ENCODE data around the gene ADH5. TPM values are rescaled to one million over a fixed set of nuclear protein-coding genes. Genes with fewer than 3 reads are reported as not detected.
"Not testable (repeated sequence)": the region's sequence is repeated elsewhere in the genome, so short reads cannot be mapped to it uniquely, and the experiment has no call there.

The ADH5 gene
- total RNA-seq, 2 experiments from 2014 or later = 50.0 to 88.6 TPM

- CTCF ChIA-PET (ENCODE audit: unreplicated experiment) = no interaction called here
- Histone ChIP-seq H3K27ac (ENCODE audit: low read depth, low read length, poor library complexity, severe bottlenecking) (no peak overlapping the region), H3K9me2 (ENCODE audit: insufficient read depth, low read length) (no peaks in the 10 kb centered on the region), H3K4me2 (ENCODE audit: low read length) (no peak overlapping the region), H3K79me2 (ENCODE audit: insufficient read depth, low read depth, low read length) (peaks cover 34% of the 10 kb centered on the region), H3K9me3 (ENCODE audit: low read length) (no peaks in the 10 kb centered on the region), H3K4me3 (ENCODE audit: low read depth, low read length, poor library complexity, severe bottlenecking) (no peak overlapping the region), H3K4me1 (ENCODE audit: insufficient read depth, low read length, poor library complexity, severe bottlenecking) (peaks cover 13% of the 10 kb centered on the region), H2AFZ (ENCODE audit: low read length) (no peak overlapping the region), H4K20me1 (ENCODE audit: insufficient read depth, low read length) (no peaks in the 10 kb centered on the region), H3K36me3 (ENCODE audit: insufficient read depth, low read length) (peaks cover 60% of the 10 kb centered on the region)
- no peak for DNase-seq (ENCODE audit: low spot score)
- no TSS peak for BruUV-seq (replicated peaks)
- POLR2A ChIA-PET = interaction anchor here (1.5 kb wide), 1 partner anchor 9 kb away, joined by 3 read pairs; no protein-coding TSS in a partner anchor
- intact Hi-C loops (cut with micrococcal nuclease; ENCODE audit: unreplicated experiment) = loop anchor here (10.0 kb wide), 1 partner anchor 940 kb away; the partner anchor contains the start of gene STPG2
- TF ChIP-seq EZH2phosphoT487 (IDR thresholded peaks at IDR 0.05; ENCODE audit: borderline replicate concordance, low read depth, low read length) (no peak), CTCF (conservative IDR thresholded peaks at IDR 0.05; ENCODE audit: low read length) (no peak)
Observed at GRCh38 chr4:99084595-99084994, 4.0 kb downstream of the ADH5 start.

- ChIA-PET POLR2A (no interaction called here), CTCF (ENCODE audit: unreplicated experiment) (no interaction called here)
- Histone ChIP-seq H3K79me2 (ENCODE audit: insufficient read depth, low read depth, low read length) (peaks cover 22% of the 10 kb centered on the region), H3K36me3 (ENCODE audit: insufficient read depth, low read length) (peaks cover 83% of the 10 kb centered on the region), H4K20me1 (ENCODE audit: insufficient read depth, low read length) (no peaks in the 10 kb centered on the region), H2AFZ (ENCODE audit: low read length) (no peak overlapping the region), H3K9me3 (ENCODE audit: low read length) (no peaks in the 10 kb centered on the region), H3K27ac (ENCODE audit: low read depth, low read length, poor library complexity, severe bottlenecking) (no peak overlapping the region), H3K4me3 (ENCODE audit: low read depth, low read length, poor library complexity, severe bottlenecking) (no peak overlapping the region), H3K4me1 (ENCODE audit: insufficient read depth, low read length, poor library complexity, severe bottlenecking) (peaks cover 6% of the 10 kb centered on the region), H3K9me2 (ENCODE audit: insufficient read depth, low read length) (no peaks in the 10 kb centered on the region), H3K4me2 (ENCODE audit: low read length) (no peak overlapping the region)
- intact Hi-C loops (cut with micrococcal nuclease; ENCODE audit: unreplicated experiment) = loop anchor here (10.0 kb wide), 1 partner anchor 937 kb away; the partner anchor contains the start of gene STPG2
- DNase-seq (ENCODE audit: low spot score) = no peak
- no TSS peak for BruUV-seq (replicated peaks)
- no peak for TF ChIP-seq CTCF (conservative IDR thresholded peaks at IDR 0.05; ENCODE audit: low read length)
- no peak for TF ChIP-seq EZH2phosphoT487 (IDR thresholded peaks at IDR 0.05; ENCODE audit: borderline replicate concordance, low read depth, low read length)
Observed at GRCh38 chr4:99082192-99082591, 6.4 kb downstream of the ADH5 start.

- CTCF ChIA-PET (ENCODE audit: unreplicated experiment); BruUV-seq (replicated peaks): not testable (repeated sequence)
Observed at GRCh38 chr4:99080869-99081268, 7.7 kb downstream of the ADH5 start.

More at GRCh38 chr4:99080869-99081268, 7.7 kb downstream of the ADH5 start:
- not testable (repeated sequence) for H2AFZ ChIP-seq (ENCODE audit: low read length); H3K4me2 ChIP-seq (ENCODE audit: low read length); H3K4me1 ChIP-seq (ENCODE audit: insufficient read depth, low read length, poor library complexity, severe bottlenecking); H3K4me3 ChIP-seq (ENCODE audit: low read depth, low read length, poor library complexity, severe bottlenecking); H4K20me1 ChIP-seq (ENCODE audit: insufficient read depth, low read length); H3K9me2 ChIP-seq (ENCODE audit: insufficient read depth, low read length); DNase-seq (ENCODE audit: low spot score); H3K79me2 ChIP-seq (ENCODE audit: insufficient read depth, low read depth, low read length); H3K9me3 ChIP-seq (ENCODE audit: low read length); H3K27ac ChIP-seq (ENCODE audit: low read depth, low read length, poor library complexity, severe bottlenecking)
- peaks cover 95% of the 10 kb centered on the region for H3K36me3 ChIP-seq (ENCODE audit: insufficient read depth, low read length)
- POLR2A ChIA-PET = interaction anchor here (0.6 kb wide), 1 partner anchor 85 kb away, joined by 3 read pairs; the partner anchor contains the start of gene METAP1
- intact Hi-C loops (cut with micrococcal nuclease; ENCODE audit: unreplicated experiment) = loop anchor here (10.0 kb wide), 1 partner anchor 936 kb away; the partner anchor contains the start of gene STPG2
